HG02623 (cell line): ENCODE results near the gene EEF1A2.

Source experiments
- ATAC-seq: cut with Tn5 transposase; IDR thresholded peaks from one replicate; pipeline ENCODE4 v1.9.1; 2021; ENCODE audit warnings: moderate library complexity; ENCODE audit not compliant: unreplicated experiment

EEF1A2 gene

GRCh38 chr20:63440366-63440955 is 58.4 kb downstream of the EEF1A2 start:
- ATAC-seq: no peak

DNA sequence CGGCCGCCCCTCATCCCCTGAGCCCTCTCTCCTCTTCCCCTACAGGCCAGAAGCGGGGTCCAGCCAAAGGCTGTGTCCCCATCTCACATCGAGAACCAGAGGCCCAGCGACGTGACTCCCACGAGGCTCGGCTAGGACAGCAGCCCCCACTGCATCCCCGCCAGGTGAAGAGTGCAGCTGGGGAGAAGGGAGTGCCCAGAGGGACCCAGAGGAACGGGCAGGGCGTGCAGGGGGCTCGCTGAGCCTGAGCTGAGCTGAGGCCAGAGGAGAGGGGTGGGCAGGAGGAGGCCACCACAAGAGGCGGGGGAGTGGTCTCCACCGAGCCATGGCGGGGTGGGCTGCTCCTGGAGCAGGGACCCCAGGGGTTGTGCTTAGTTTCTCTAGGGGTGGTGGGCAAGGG is 59.0 kb downstream of the EEF1A2 start:
- no peak for ATAC-seq

DNA sequence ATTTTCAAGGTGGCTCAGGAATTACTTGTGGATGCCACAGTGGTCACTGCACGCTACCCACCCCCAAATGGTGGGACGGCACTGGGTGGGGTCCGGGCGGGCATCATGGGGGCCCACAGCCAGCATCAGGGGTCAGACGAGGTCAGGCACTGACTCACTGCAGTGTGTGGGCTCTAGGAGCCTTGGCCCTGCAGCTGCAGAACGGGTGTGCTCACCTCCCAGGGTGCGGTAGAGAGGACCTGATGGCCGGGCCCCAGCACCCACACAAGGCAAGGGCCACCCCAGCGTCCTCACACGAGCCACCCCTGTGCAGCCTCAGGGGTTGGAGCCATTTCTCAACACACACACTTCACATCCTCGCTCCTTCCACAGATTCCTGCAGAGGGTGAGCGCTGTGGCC is 60.8 kb downstream of the EEF1A2 start:
- ATAC-seq: no peak
